HG03135 (cell line): ENCODE results near the gene NPAS3.

Experiments used
- ATAC-seq: cut with Tn5 transposase; IDR thresholded peaks from one replicate; pipeline ENCODE4 v1.9.1; 2021; ENCODE audit warnings: mild to moderate bottlenecking, moderate library complexity; ENCODE audit not compliant: unreplicated experiment

NPAS3 gene

GRCh38 chr14:33539918-33540357 lies 601.3 kb downstream of the NPAS3 start:
- no peak for ATAC-seq

GRCh38 chr14:33541171-33541570 lies 602.5 kb downstream of the NPAS3 start:
- no peak for ATAC-seq

- ATAC-seq, result no peak
Observed at GRCh38 chr14:33542338-33543287, 603.9 kb downstream of the NPAS3 start.

- ATAC-seq, result no peak
Observed at GRCh38 chr14:33545696-33546095, 607.0 kb downstream of the NPAS3 start.

- no peak for ATAC-seq
Observed at GRCh38 chr14:33548606-33549005, 609.9 kb downstream of the NPAS3 start.

- ATAC-seq, result no peak
Observed at GRCh38 chr14:33551963-33552362, 613.3 kb downstream of the NPAS3 start.

GRCh38 chr14:33553706-33554278 lies 615.1 kb downstream of the NPAS3 start:
- ATAC-seq, result no peak

- ATAC-seq, result no peak
Observed at GRCh38 chr14:33554988-33555387, 616.3 kb downstream of the NPAS3 start.

- ATAC-seq, result no peak
Observed at GRCh38 chr14:33555710-33556350, 617.2 kb downstream of the NPAS3 start.

GRCh38 chr14:33556382-33557121 lies 617.9 kb downstream of the NPAS3 start:
- no peak for ATAC-seq

- ATAC-seq, result no peak
Observed at GRCh38 chr14:33560718-33561431, 622.2 kb downstream of the NPAS3 start.

GRCh38 chr14:33561488-33562175 lies 623.0 kb downstream of the NPAS3 start:
- no peak for ATAC-seq

GRCh38 chr14:33563191-33563900 lies 624.7 kb downstream of the NPAS3 start:
- no peak for ATAC-seq

GRCh38 chr14:33563901-33564197 lies 625.2 kb downstream of the NPAS3 start:
- no peak for ATAC-seq

GRCh38 chr14:33564774-33565630 lies 626.3 kb downstream of the NPAS3 start:
- ATAC-seq, result peak; percentile 78

- ATAC-seq, result no peak
Observed at GRCh38 chr14:33566082-33566481, 627.4 kb downstream of the NPAS3 start.

GRCh38 chr14:33567023-33567728 lies 628.5 kb downstream of the NPAS3 start:
- no peak for ATAC-seq

- no peak for ATAC-seq
Observed at GRCh38 chr14:33567731-33568130, 629.1 kb downstream of the NPAS3 start.
